Hippocampal formation (tissue), 2 donors: Measurements from ENCODE around the gene UPK3BL2.
"Not testable (repeated sequence)": the region's sequence is repeated elsewhere in the genome, so short reads cannot be mapped to it uniquely, and the experiment has no call there.

Experiments used
- DNase-seq, 2 donors: peaks; one replicate each; lab custom pipeline; 2025; lab: John Stamatoyannopoulos, UW

Gene UPK3BL2

DNA sequence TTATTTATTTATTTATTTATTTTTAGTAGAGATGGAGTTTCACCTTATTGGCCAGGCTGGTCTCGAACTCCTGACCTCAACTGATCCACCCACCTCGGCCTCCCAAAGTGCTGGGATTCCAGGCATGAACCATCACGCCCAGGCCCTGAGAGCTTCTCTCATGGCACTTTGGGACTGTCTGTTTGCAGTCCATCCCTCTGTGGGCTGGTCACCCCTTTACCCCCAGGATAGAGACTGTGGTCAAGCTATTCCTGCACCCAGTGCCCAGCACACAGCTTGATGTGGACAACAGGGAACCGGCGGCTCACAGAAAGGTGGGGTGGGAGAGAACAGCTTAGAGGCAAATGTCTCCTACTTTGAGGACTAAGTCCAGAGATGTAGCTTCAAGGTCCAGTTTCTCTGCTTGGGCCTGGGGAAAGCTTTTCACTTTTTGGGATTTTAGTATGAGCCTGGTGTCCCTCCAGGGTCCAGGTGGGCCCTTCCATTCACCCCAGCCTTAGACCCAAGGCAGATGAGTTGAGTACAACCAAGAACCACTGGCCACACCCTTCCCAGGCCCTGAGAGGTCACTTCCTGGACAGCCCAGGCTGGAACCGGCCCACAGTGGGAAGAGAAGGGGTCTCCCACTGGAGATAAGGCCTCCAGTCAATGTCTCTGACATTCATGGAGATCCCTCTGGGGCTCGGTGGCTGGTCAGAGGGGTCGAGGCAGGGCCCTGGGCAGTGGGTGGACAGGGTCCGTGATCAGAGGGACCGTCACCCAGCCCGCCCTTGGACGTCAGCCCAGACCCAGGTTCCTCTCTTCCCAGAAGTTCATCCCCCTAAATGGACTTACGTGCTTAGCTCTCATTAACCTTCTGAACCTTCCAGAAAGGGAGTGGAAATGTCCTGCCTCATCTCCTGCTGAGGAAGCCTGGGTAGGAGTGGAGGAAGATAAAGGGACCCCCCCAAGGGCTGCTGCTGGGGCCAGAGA lies 15.4 kb downstream of the UPK3BL2 start:
- not testable (repeated sequence) for DNase-seq

DNA sequence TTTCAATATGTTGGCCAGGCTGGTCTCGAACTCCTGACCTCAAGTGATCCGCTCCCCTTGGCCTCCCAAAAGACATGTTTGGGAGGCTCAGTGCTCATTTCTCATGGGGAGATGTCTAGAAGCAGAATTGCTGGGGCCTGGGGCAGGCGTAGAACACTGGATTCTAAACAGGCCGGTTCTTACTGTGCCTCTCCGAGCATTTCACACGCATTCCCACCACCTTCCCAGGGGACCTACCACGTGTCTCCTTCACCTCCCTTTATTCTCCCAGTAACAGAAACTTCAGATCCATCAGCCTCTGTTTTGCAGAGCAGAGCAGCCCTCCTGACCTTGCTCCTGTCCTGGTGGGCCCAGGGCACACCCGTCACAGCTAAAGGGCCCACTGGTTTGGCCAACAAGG lies 16.3 kb downstream of the UPK3BL2 start:
- not testable (repeated sequence) for DNase-seq

DNA sequence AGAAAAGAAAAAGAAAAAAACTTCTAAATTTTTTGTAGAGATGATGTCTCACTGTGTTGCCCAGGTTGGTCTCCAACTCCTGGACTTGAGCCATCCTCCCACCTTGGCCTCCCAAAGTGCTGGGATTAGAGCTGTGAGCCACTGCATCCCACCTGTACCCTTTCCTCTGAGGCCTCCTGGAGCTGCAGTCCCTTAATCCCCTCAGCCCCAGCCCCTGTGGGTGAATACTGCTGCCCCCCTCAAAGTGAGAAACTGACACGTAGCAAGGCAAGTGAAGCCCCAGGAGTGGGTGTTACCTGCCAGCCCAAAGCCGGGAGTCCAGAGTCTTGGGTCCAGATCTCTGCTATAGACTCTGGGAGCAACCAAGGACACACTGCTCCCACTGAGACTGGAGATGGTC lies 18.7 kb downstream of the UPK3BL2 start:
- not testable (repeated sequence) for DNase-seq

DNA sequence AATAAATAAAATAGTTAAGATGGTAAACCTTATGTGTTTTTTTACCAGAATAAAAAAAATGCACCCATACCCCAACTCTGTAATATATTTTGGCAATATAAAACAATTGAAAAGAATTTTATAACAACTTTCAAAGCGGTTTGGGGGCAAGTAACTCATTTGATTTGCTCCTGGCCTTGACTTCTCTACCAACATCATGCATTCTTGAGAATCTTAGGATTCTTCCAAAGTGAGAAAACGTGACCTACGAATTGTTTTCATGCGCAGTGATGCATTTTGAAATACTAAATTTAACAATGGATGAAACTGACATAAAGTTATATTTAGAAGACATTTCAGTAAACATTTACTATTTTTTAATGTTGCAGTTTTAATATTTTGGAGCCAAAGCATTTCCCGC lies 22.7 kb downstream of the UPK3BL2 start:
- not testable (repeated sequence) for DNase-seq

DNA sequence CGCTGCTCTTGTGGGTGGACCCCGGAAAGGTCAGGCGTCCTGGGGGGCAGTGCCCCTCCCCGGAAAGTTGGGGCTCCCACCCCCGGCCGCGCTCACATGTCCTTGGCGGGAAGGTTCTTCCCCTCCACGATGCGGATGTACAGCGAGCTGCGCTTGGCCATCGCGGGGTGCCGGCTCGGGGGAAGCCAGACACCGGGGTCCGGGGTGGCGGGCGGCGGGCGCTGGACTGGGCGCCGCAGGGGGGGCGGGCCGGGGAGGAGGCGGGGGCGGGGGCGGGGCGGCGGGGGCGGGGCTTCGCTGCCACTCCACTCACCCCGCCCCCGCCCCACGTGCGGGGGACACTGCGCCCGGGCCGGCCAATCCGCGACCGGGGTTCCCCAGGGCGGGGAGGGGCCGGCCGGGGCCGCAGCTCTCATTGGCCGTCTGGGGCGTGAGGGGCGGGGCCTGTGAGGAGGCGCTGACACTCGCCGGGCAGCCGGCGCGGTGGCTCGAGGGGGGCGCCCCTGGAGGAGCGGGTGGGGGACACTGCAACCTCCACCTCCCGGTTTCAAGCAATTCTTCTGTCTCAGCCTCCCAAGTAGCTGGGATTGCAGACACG lies 25.8 kb downstream of the UPK3BL2 start, which contains the start of gene RASA4B:
TSS of gene RASA4B (minus strand) at position 228 of the 598 bp plus-strand sequence. CDS start at position 161, 67 bp downstream.
- DNase-seq = not testable (repeated sequence)

DNA sequence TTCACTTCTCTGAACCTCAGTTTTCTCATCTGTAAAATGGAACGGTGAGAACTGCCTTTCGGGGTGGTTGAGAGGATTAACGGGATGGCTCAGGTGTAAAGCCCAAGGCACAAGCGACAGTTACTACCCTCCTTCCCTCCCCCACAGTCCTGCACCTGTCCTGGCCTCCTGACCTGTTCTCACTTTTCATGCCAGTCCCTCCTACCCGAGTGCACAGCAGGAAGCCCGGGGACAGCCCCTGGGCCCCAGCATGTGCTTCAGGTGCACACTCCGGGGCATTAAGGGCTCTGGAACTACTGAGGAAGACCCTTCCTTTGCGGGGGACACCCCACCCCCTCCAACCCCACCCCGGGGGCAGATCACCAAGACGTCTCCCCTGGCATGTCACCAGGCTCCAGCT lies 26.5 kb downstream of the UPK3BL2 start:
- not testable (repeated sequence) for DNase-seq

DNA sequence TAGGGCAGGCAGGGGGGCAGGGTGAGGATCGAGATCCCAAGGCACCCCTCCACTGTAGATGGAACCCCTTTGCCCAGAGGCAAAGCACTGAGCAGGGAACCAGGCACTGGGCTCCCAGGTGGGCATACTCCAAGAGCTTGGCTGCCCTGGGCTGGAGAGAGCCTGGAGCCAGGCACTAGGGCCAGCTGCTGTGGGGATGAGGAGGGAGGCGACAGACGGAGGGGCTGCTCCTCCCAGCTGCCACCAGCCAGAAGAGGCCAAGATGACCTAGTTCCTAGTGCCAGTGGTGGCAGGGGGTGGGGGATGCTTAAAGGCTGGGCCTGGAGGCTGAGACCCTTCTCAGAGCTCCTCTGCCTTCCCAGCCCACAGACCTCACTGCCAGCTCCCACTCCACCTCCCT lies 27.6 kb downstream of the UPK3BL2 start:
- DNase-seq = not testable (repeated sequence)

DNA sequence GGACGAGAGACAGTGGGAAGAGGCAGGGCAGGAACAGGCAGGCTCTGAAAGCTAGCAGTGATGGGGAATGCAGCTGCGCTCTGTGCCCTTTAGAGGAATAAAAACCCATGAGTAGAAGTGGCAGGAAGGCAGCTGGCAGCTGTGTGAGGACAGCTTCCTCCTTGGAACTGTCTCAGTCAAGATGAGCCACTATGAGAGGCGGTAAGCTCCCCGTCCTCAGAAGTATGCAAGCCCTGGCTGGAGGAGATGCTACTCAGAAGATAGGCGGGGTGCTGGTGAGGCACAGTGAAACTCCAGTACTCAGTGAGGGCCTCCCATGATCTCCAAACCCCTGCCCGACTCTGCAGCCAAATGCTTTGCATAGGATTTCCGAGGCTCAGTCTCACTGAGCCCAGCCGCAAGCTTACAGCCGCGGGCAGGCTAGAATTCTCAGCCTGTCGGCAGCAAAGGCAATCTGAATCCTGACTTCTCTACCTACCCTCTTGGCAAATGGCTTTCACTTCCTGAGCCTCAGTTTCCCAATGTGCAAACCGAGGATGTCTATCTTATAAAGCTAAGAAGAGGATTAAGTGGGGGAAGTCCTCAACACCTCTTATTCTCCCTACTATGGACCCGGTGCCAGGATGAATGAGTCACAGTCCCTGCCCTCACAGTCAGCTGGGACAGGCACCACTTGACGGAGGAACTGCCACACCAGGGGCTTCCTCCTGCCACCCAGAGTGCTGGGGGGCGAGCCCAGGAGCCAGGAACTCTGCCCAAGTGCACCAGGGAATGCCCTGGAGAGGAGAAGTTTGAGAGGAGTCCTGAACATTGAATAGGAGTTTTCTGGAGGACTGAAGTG lies 28.4 kb downstream of the UPK3BL2 start:
- DNase-seq = not testable (repeated sequence)

DNA sequence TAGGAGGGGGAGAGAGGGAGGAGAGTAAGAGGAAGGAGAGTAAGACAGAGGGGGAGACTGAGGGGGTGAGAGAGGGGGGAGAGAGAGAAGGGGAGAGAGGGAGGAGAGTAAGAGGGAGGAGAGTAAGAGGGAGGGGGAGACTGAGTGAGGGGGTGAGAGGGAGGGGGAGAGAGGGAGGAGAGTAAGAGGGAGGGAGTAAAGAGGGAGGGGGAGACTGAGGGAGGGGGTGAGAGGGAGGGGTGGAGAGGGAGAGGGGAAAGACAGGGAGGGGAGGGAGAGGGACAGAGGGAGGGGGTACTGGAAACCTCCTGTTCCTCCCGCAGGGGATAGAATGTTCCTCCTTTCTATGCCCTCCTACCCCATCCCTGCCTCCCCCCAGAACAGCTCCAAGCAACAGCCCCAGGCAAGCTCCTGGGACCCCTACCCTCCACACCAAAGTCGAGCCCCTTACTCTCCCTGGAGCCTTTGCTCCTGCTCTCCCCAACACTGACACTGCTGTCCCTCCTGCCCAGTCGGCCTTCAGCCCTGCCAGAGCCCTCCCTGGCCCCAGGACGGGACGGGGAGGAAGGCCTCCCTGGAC lies 30.8 kb downstream of the UPK3BL2 start:
- not testable (repeated sequence) for DNase-seq

DNA sequence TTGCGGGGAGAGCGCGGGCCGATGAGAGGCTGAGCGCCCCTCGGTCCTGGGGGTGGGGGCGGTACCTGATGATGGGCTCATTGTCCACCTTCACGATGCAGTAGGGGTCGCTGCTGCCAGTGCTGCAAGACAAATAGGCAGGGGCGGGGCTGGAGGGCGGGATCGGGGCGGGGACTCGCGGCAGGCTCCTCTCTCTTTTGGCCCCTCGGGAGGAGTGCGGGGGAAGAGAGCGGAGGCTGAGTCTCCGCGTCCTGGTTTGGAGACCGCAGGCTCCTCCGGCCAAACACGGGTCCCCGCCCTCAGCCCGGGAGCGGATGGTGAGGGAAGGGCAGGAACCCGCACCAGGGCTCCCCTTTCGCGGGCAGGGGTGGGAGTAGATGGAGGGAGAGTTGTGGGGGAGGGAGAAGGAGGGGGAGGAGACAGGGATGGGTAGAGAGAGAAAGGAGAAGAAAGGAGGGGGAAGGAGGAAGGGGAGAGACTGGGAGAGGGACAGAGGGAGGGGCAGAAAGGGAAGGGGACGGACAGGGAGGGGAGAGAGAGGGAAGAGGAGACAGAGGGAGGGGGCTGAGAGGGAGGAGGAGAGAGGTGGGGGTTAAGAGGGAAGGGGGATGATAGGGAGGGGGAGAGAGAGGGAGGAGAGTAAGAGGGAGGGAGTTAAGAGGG lies 31.5 kb downstream of the UPK3BL2 start:
- not testable (repeated sequence) for DNase-seq

DNA sequence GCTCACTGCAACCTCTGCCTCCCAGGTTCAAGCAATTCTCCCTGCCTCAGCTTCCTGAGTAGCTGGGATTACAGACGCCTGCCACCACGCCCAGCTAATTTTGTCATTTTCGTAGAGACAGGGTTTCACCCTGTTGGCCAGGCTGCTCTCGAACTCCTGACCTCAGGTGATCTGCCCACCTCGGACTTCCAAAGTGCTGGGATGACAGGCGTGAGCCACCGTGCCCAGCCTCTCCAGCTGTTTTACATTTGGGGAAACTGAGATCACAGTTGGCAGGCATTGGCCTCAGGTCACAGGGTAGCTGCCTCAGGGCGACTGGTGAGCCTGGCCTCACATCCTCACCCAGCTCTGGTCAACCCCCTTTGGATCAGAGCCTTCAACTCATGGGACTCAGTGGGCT lies 32.9 kb downstream of the UPK3BL2 start:
- DNase-seq = not testable (repeated sequence)

DNA sequence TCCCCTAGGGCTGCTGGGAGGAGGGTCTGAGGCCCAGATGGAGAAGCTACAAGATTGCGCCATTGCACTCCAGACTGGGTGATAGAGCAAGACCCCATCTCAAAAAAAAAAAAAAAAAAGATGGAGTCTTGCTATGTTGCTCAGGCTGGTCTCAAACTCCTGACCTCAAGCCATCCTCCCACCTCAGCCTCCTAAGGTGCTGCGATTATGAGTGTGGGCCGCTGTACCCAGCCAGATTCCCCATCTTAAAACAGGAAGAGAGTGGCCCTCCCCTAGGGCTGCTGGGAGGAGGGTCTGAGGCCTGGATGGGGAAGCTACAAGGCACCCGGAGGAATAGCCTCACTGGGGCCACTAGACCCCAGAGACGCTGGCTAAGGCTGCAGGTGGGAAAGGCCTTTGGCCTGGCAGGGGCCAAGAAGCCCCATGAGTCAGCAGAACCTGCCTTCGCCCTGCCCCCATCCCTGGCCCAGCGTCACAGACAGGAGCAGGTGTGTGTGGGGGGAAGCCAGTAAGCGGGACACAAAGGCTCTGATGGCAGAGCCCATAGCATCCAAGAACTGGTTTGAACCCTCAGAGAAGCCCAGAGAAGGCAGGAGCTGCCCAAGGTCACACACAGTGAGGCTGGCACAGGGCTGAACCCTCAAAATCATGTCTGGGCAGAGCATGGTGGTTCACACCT lies 35.9 kb downstream of the UPK3BL2 start:
- not testable (repeated sequence) for DNase-seq

DNA sequence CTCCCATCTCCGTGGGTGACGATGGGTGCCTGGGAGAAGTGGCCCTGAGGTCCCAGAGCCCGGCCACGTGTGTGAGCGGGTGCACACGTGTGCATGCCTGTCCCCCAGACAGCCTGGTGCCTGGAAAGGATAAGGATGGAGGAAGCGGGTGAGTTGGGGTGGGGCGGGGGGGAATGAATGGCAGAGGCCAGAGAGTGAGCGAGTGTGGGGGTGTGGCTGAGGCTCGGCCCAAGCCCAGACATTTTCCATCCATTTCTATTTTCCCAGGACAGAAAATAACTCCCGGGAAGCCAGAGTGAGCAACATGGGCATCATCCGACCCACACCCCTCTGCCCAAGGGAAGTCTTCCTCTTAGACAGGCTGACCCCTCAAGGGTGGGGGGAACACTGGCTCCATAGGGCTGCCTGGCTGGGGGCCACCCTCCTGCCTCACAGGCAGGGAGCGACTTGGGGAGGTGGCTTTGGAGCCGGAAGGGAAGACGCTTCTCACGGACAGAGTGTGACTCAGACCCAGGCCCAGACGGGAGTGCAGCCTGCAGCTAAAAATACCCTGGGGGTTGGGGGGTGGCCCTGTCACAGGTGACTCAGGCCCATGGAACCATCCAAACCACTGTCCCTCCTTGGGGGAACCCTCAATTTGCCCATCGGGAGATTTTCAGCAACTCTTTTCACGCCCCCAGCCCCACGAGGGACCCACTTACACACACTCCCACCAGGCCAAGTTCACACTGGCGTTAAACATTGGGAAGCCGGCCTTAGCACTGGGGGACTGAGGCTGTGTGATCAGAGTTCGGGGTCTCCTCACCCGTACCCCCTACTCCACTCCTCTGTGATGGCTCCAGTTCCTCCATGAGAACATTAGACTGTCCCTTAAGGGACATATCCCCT lies 38.0 kb downstream of the UPK3BL2 start:
- not testable (repeated sequence) for DNase-seq

DNA sequence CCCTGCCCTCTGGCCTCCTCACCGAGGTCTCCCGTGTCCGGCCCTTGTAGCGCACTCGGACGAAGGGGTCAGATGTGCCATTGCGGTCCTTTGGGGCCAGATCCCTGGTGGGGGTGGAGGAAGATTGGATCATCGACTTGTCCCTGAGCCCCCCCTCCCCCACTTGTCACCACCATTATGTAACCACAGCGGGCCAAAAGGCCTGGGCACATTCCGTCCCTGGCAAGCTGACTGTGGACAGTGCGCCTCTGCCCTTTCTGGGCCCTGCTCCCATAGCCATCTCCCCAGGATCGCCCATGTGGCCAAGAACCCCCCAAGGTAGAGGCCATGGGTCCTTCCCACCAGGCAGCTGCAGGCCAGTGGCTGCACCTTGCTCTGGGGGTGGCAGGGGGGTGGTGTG lies 40.4 kb downstream of the UPK3BL2 start:
- DNase-seq = not testable (repeated sequence)

DNA sequence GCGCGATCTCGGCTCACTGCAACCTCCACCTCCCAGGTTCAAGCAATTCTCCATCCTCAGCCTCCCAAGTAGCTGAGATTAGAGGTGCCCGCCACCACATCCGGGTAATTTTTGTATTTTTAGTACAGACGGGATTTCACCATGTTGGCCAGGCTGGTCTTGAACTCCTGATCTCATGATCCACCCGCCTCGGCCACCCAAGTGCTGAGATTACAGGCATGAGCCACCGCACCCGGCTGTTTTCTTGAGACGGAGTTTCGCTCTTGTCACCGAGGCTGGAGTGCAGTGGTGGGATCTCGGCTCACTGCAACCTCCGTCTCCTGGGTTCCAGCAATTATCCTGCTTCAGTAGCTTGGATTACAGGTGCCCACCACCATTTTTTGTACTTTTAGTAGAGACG lies 45.2 kb downstream of the UPK3BL2 start:
- DNase-seq = not testable (repeated sequence)

DNA sequence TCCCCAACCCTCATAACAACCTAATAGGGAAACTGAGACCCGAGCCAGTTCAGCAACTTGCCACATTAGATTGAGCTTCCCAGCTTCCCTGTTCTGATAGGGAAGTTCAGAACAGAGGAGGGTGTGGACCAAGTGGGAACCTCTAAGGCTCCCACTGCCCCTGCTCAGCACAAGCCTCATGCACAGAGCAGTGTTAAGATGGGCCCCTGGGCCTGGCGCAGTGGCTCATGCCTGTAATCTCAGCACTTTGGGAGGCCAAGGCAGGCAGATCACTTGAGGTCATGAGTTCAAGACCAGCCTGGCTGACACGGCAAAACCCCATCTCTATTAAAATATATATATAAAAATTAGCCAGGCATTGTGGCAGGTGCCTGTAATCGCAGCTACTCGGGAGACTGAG lies 46.2 kb downstream of the UPK3BL2 start:
- not testable (repeated sequence) for DNase-seq

DNA sequence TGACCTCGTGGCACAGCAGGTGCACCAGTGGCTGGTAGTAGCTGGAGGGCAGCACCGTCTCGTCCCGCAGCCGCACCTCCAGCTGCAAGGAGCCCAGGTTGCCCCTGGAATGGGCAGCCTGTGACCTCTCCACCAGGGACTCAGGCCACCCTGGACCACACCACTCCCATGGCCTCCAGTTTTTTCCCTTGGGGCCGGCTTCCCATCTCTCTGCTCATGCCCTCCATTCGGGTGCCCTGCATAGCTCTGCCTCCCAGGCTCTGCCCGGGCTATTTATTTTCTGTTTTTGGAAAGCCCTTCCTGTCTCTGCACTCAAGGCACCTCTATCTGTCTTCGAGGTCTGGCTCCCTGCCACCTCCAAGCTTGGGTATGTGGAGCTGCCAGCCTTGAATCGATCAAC lies 46.6 kb downstream of the UPK3BL2 start:
- DNase-seq = not testable (repeated sequence)

DNA sequence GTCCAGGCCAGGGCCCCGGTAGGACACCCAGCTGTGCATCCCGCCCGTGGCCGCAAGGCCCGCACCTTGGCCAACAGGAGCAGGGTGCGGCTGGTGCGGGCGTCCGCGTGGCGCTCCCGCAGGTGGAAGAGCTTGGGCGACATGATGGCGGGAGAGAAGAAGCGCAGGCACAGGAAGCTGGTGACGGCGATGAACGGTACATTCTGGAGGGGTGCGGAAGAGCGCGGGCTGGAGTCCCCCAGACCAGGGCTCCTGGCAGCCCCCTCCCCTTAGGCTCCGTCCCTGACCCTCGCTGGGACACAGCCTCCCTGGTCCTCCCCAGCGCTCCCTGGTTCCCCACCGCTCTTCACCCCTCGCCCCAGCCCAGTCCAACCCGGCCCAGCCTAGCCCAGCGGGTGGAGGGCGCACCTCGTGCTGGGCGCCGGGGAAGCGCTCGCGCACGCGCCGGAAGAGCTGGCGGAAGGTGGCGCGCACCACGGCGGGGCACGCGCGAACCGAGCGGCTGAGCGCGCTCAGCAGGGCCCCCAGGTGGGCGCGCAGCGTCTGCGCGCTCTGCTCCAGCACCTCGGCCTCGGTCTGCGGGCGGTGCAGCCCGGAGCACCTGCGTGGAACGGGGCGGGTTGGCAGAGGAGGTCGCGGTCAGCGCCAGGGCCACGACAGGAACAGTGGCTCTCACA lies 48.9 kb downstream of the UPK3BL2 start:
- not testable (repeated sequence) for DNase-seq

DNA sequence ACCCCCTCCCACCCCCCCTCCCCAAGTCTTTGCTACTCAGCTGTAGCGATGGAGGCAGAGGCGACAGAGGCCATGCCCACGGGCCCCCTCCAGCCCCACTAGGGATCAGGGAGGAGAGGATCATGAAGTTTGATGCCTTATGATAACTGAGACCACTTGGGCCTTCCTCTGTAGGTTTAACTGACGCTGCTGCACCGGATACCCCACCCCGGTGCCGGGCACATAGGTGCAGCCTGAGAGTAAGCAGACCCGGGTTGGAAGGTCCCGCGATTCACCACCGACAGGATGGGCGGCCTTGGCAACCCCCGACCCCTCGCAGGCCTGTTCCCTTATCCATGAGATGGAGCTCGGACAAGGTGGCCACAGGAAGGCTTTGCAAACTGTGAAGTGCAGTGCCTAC lies 49.5 kb downstream of the UPK3BL2 start:
- not testable (repeated sequence) for DNase-seq
